Endothelial cell of umbilical vein (primary cell): ENCODE results near the gene OCA2. TPM values are rescaled to one million over a fixed set of nuclear protein-coding genes. Genes with fewer than 3 reads are reported as not detected.

Experiments
- BruUV-seq: library from RNA; stranded (reverse); fragments of 400-500 nt; replicated peaks from 2 replicates; lab custom pipeline; 2021; lab: Mats Ljungman, UMichigan
- CTCF ChIA-PET: fragments of 300-600, 350-600 bp; sonication (Branson Sonifier 250); formaldehyde crosslinking; loops from one replicate; lab custom pipeline; 2021; ENCODE audit warnings: antibody characterized with exemption, inconsistent platforms; lab: Charles Lee
- POLR2A ChIA-PET: fragments of 300-600, 350-600 bp; sonication (Branson Sonifier 250); formaldehyde crosslinking; loops from one replicate; lab custom pipeline; 2021; ENCODE audit warnings: antibody characterized with exemption, inconsistent platforms; lab: Charles Lee
- DNase-seq: peaks from one replicate; pipeline ENCODE4 v3.0.0-alpha.2; 2011; ENCODE audit warnings: low read depth, low spot score
- FAIRE-seq: peaks from 2 replicates; lab custom pipeline; 2011; peaks lifted over from hg19 to GRCh38; lab: Jason Lieb, UNC
- H2AFZ ChIP-seq: 2 replicates; pipeline ENCODE4 v1.6.0; 2012; ENCODE audit warnings: low read depth, low read length, control low read depth, inconsistent platforms
- H3K27ac ChIP-seq: 2 replicates; pipeline ENCODE4 v1.5.1; 2011; ENCODE audit warnings: low read depth, mild to moderate bottlenecking, control low read depth, low read length, moderate library complexity; ENCODE audit not compliant: insufficient read depth
- H3K27me3 ChIP-seq, 2 experiments: 2 replicates each; pipeline versions ENCODE4 v1.6.0 to v1.6.1; 2011; ENCODE audit warnings: low read length in 2 of 2, mixed read lengths in 1 of 2; ENCODE audit not compliant: control insufficient read depth in 2 of 2, insufficient read depth in 2 of 2
- H3K36me3 ChIP-seq, 2 experiments: 2 replicates in 1 of 2; 3 replicates in 1 of 2; pipeline ENCODE4 v1.5.1; 2011; ENCODE audit warnings: low read length in 2 of 2, mild to moderate bottlenecking in 1 of 2, moderate library complexity in 1 of 2; ENCODE audit not compliant: control insufficient read depth in 2 of 2, insufficient read depth in 2 of 2; ENCODE audit errors: extremely low read depth in 1 of 2
- H3K4me1 ChIP-seq: 3 replicates; pipeline ENCODE4 v1.5.1; 2011; ENCODE audit warnings: mild to moderate bottlenecking, low read length; ENCODE audit not compliant: control insufficient read depth, insufficient read depth; ENCODE audit errors: extremely low read depth
- H3K4me2 ChIP-seq: 2 replicates; pipeline ENCODE4 v1.6.1; 2011; ENCODE audit warnings: low read length, control low read depth, mixed read lengths; ENCODE audit not compliant: insufficient read depth
- H3K4me3 ChIP-seq, 3 experiments: fragments of 200-600 bp in 1 of 3; sonication (generic), shearing (Covaris generic) in 1 of 3; replicated peaks in 1 of 3; 2 replicates each; pipeline ENCODE4 v1.5.1; 2011 to 2016; ENCODE audit warnings: control low read depth in 3 of 3, low read length in 3 of 3, mild to moderate bottlenecking in 2 of 3, inconsistent platforms in 1 of 3, low read depth in 1 of 3, moderate library complexity in 1 of 3; ENCODE audit not compliant: insufficient read depth in 1 of 3
- H3K79me2 ChIP-seq: 2 replicates; pipeline ENCODE4 v1.6.0; 2012; ENCODE audit warnings: low read length, inconsistent platforms; ENCODE audit not compliant: control insufficient read depth, insufficient read depth
- H3K9ac ChIP-seq: replicated peaks from 2 replicates; pipeline ENCODE3; 2011; ENCODE audit warnings: low read length, control low read depth; ENCODE audit not compliant: insufficient read depth; ENCODE audit errors: extremely low read depth
- H3K9me1 ChIP-seq: replicated peaks from 3 replicates; pipeline ENCODE4 v1.6.0; 2011; ENCODE audit warnings: mild to moderate bottlenecking, low read length; ENCODE audit not compliant: control insufficient read depth, insufficient read depth; ENCODE audit errors: extremely low read depth
- H3K9me3 ChIP-seq: replicated peaks from 2 replicates; pipeline ENCODE4 v1.5.1; 2012; ENCODE audit warnings: low read length, inconsistent platforms; ENCODE audit not compliant: control insufficient read depth, insufficient read depth
- H4K20me1 ChIP-seq: replicated peaks from 2 replicates; pipeline ENCODE3; 2011; ENCODE audit warnings: mild to moderate bottlenecking, low read length; ENCODE audit not compliant: control insufficient read depth, insufficient read depth; ENCODE audit errors: extremely low read depth
- CTCF ChIP-seq, 2 donors: IDR thresholded peaks; 1 replicate in 1 of 2; 2 replicates in 1 of 2; pipeline ENCODE4 v1.5.1; 2011; ENCODE audit warnings: low read length in 2 of 2, mild to moderate bottlenecking in 2 of 2, moderate library complexity in 2 of 2, control low read depth in 1 of 2, inconsistent platforms in 1 of 2, low read depth in 1 of 2; ENCODE audit not compliant: insufficient read depth in 1 of 2; ENCODE audit errors: extremely low read depth in 1 of 2
- GATA2 ChIP-seq: IDR thresholded peaks from 2 replicates; pipeline ENCODE4 v1.7.0; 2011; ENCODE audit warnings: low read depth, mild to moderate bottlenecking, moderate library complexity, mixed read lengths, low read length; ENCODE audit not compliant: insufficient read length, insufficient read depth
- JUN ChIP-seq: IDR thresholded peaks from 2 replicates; pipeline ENCODE4 v1.6.1; 2011; ENCODE audit warnings: borderline replicate concordance, low read depth; ENCODE audit not compliant: insufficient read length, insufficient read depth
- MYC ChIP-seq: IDR thresholded peaks from one replicate; pipeline ENCODE4 v1.6.1; 2011; ENCODE audit warnings: mild to moderate bottlenecking, low read depth, low read length
- POLR2A ChIP-seq: IDR thresholded peaks from 2 replicates; pipeline ENCODE4 v1.6.1; 2012; ENCODE audit warnings: low read depth, mild to moderate bottlenecking, control low read depth, low read length
- dilution Hi-C: fragments of 300-500 bp; cut with MboI; formaldehyde crosslinking; loops from one replicate; pipeline ENCODE4 v1.15.0; 2019; ENCODE audit warnings: low sequenced_read_pairs; ENCODE audit not compliant: extremely low pct_ligation_motif_present
- intact Hi-C: fragments of 100-400 bp; cut with micrococcal nuclease; formaldehyde crosslinking; loops from one replicate; pipeline ENCODE4 v1.10.0; 2022
- polyA plus RNA-seq, 4 experiments: library from polyadenylated mRNA; depleted of rRNA in 3 of 4; stranded (reverse) in 3 of 4; unstranded in 1 of 4; fragments of >200 nt; gene quantifications; 2 replicates each; pipeline versions ENCODE4 v1.2.1 to v1.2.3, GENCODE V29; 2011 to 2012; ENCODE audit warnings: missing spikeins in 1 of 4
- total RNA-seq: library from RNA; stranded (reverse); gene quantifications from 2 replicates; pipeline ENCODE4 v1.2.3, GENCODE V29; 2021

Gene OCA2
- total and polyA plus RNA-seq, 2 donors (not counting 3 experiments of a cell fraction or from before 2014, with no cell fraction given): not detected

- no TSS peak for BruUV-seq
Measured at GRCh38 chr15:27845535-27846369, 253.4 kb downstream of the OCA2 start.

More at GRCh38 chr15:27845535-27846369, 253.4 kb downstream of the OCA2 start:
- no peak for DNase-seq
- Histone ChIP-seq H3K9me3 (peaks cover 5% of the 10 kb centered on the region), H3K4me3 (no peak overlapping the region), H3K4me1 (no peaks in the 10 kb centered on the region), H3K9ac (no peak overlapping the region), H3K9me1 (no peaks in the 10 kb centered on the region), H3K36me3 (no peaks in the 10 kb centered on the region), H3K4me2 (no peak overlapping the region), H3K27ac (no peak overlapping the region), H2AFZ (no peak overlapping the region), H3K79me2 (no peaks in the 10 kb centered on the region), H3K27me3 (no peaks in the 10 kb centered on the region), H4K20me1 (no peaks in the 10 kb centered on the region)
- TF ChIP-seq CTCF (IDR thresholded peaks at IDR 0.05; ENCODE audit: extremely low read depth in 1 of 2, insufficient read depth in 1 of 2, low read depth in 1 of 2, low read length in 2 of 2): no peak
- TF ChIP-seq MYC: no peak
- TF ChIP-seq POLR2A: no peak
- TF ChIP-seq JUN: no peak
- TF ChIP-seq GATA2: no peak
- ChIA-PET POLR2A (no interaction called here), CTCF (no interaction called here)
- FAIRE-seq: no peak
- intact Hi-C loops: no loop called here
- dilution Hi-C loops: no loop called here
